Right lung (tissue), 10 donors: Measurements from ENCODE around the gene ZNF764. TPM values are rescaled to one million over a fixed set of nuclear protein-coding genes. Genes with fewer than 3 reads are reported as not detected.
"Not testable (repeated sequence)": the region's sequence is repeated elsewhere in the genome, so short reads cannot be mapped to it uniquely, and the experiment has no call there.

Source experiments
- DNase-seq, 2 donors: peaks; one replicate each; pipeline ENCODE4 v3.0.0-alpha.2; 2013
- long read RNA-seq, 8 donors: transcript quantifications; one replicate each; lab custom pipeline, GENCODE V29; 2026
- polyA plus RNA-seq, 5 donors: library from polyadenylated mRNA; unstranded; fragments of 120-200 nt; gene quantifications; one replicate each; pipeline versions ENCODE4 v1.2.1 to v1.2.3, GENCODE V29; 2013; ENCODE audit warnings: inconsistent platforms in 1 of 5, low replicate concordance in 1 of 5; ENCODE audit not compliant: insufficient read length in 5 of 5, insufficient read depth in 1 of 5

Gene ZNF764
- polyA plus RNA-seq, result 10 to 100 TPM in 4 of 5 donors, 1 to 10 TPM in 1; 9.8 to 15.3 (median 13.0) TPM
- long read RNA-seq, donor 1, transcript ZNF764-202 (3 exons, 2,970 nt), result major isoform, 5 of 9 reads
- long read RNA-seq, donor 1, partial matches to known transcripts, result 0 of 9 reads
- long read RNA-seq, donor 1, other reads (novel, unspliced or antisense), result 0 of 9 reads
- long read RNA-seq, donor 2, partial matches to known transcripts, result 0 of 4 reads
- long read RNA-seq, donor 2, other reads (novel, unspliced or antisense), result 0 of 4 reads
- long read RNA-seq, donor 3, partial matches to known transcripts, result 0 of 5 reads
- long read RNA-seq, donor 3, other reads (novel, unspliced or antisense), result 0 of 5 reads
- long read RNA-seq, donor 4, partial matches to known transcripts, result 0 of 5 reads
- long read RNA-seq, donor 4, other reads (novel, unspliced or antisense), result 0 of 5 reads
- long read RNA-seq, donor 5, partial matches to known transcripts, result 0 of 7 reads
- long read RNA-seq, donor 5, other reads (novel, unspliced or antisense), result 0 of 7 reads
- long read RNA-seq, donor 6, transcript ZNF764-202 (3 exons, 2,970 nt), result major isoform, 5 of 6 reads
- long read RNA-seq, donor 6, partial matches to known transcripts, result 0 of 6 reads
- long read RNA-seq, donor 6, other reads (novel, unspliced or antisense), result 0 of 6 reads
- long read RNA-seq, donor 7, partial matches to known transcripts, result 0 of 1 reads
- long read RNA-seq, donor 7, other reads (novel, unspliced or antisense), result 0 of 1 reads
- long read RNA-seq, donor 8, partial matches to known transcripts, result 0 of 2 reads
- long read RNA-seq, donor 8, other reads (novel, unspliced or antisense), result 0 of 2 reads

GRCh38 chr16:30557957-30558788 is at the start of gene ZNF764:
Gene ZNF764, minus strand, starts transcription at chr16:30558374. Its CDS starts 192 bp downstream, at chr16:30558182.
- peak; percentile 95 for DNase-seq

- DNase-seq, result no peak
Measured at GRCh38 chr16:30606004-30606403, 47.8 kb upstream of the ZNF764 start.

GRCh38 chr16:30605158-30605557 is 47.0 kb upstream of the ZNF764 start:
- DNase-seq, result no peak

- DNase-seq, result no peak
Measured at GRCh38 chr16:30604316-30604947, 46.3 kb upstream of the ZNF764 start.

GRCh38 chr16:30603945-30604315 is 45.8 kb upstream of the ZNF764 start:
- no peak for DNase-seq

GRCh38 chr16:30602616-30603277 is 44.6 kb upstream of the ZNF764 start:
- DNase-seq, result no peak

GRCh38 chr16:30601966-30602365 is 43.8 kb upstream of the ZNF764 start:
- no peak for DNase-seq

- DNase-seq, result no peak
Measured at GRCh38 chr16:30600929-30601328, 42.8 kb upstream of the ZNF764 start.

- no peak for DNase-seq
Measured at GRCh38 chr16:30600215-30600614, 42.0 kb upstream of the ZNF764 start.

GRCh38 chr16:30592871-30593270 is 34.7 kb upstream of the ZNF764 start:
- no peak for DNase-seq

GRCh38 chr16:30590869-30591268 is 32.7 kb upstream of the ZNF764 start:
- not testable (repeated sequence) for DNase-seq

GRCh38 chr16:30589582-30589981 is 31.4 kb upstream of the ZNF764 start:
- DNase-seq, result not testable (repeated sequence)

GRCh38 chr16:30588651-30589050 is 30.5 kb upstream of the ZNF764 start:
- no peak for DNase-seq

GRCh38 chr16:30585400-30586191 is 27.4 kb upstream of the ZNF764 start, which contains the start of gene ZNF785:
Gene ZNF785, minus strand, starts transcription at chr16:30585697. Its CDS starts 86 bp downstream, at chr16:30585611.
- DNase-seq, result peak; percentile 96 to 98

- DNase-seq, result no peak
Measured at GRCh38 chr16:30585022-30585399, 26.8 kb upstream of the ZNF764 start.

- DNase-seq, result no peak
Measured at GRCh38 chr16:30582611-30583340, 24.6 kb upstream of the ZNF764 start.

- DNase-seq, result no peak
Measured at GRCh38 chr16:30581457-30581856, 23.3 kb upstream of the ZNF764 start.

GRCh38 chr16:30574678-30575077 is 16.5 kb upstream of the ZNF764 start:
- DNase-seq, result no peak
